SH-SY5Y (cell line): ENCODE measurements around the gene STOM.

ENCODE experiments used
- GATA2 ChIP-seq: IDR thresholded peaks from 2 replicates; pipeline ENCODE4 v1.6.1; 2011; ENCODE audit warnings: mild to moderate bottlenecking, low read depth, low read length
- GATA3 ChIP-seq: IDR thresholded peaks from 2 replicates; pipeline ENCODE4 v1.6.1; 2011; ENCODE audit warnings: low read depth, mild to moderate bottlenecking, low read length, moderate library complexity

DNA sequence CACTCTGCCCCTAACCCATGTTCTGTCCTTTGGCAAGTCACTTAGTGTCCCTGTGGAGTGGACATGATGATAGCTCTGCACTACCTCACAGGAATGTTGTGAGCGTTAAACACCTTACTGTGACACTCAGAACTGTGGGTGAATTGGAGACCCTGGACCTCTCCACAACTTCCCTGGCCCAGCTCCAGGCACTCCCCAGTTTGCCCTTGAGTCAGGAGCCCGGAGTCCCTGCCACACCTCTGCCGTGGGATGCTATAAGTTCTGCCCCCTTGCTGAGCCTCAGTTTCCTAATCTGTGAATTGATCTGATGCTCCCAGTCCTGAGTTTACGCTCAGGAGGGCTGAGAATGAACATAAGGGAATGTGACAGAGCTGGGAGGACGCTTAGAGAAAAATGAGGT lies 67.7 kb downstream of the STOM start:
- no peak for TF ChIP-seq GATA2
- TF ChIP-seq GATA3 = no peak
